GM18867 (cell line): ENCODE measurements around the gene ZMYM3.

ENCODE experiments used
- ATAC-seq: cut with Tn5 transposase; IDR thresholded peaks from one replicate; pipeline ENCODE4 v1.9.1; 2021; ENCODE audit warnings: mild to moderate bottlenecking, moderate library complexity; ENCODE audit not compliant: unreplicated experiment

ZMYM3 gene

DNA sequence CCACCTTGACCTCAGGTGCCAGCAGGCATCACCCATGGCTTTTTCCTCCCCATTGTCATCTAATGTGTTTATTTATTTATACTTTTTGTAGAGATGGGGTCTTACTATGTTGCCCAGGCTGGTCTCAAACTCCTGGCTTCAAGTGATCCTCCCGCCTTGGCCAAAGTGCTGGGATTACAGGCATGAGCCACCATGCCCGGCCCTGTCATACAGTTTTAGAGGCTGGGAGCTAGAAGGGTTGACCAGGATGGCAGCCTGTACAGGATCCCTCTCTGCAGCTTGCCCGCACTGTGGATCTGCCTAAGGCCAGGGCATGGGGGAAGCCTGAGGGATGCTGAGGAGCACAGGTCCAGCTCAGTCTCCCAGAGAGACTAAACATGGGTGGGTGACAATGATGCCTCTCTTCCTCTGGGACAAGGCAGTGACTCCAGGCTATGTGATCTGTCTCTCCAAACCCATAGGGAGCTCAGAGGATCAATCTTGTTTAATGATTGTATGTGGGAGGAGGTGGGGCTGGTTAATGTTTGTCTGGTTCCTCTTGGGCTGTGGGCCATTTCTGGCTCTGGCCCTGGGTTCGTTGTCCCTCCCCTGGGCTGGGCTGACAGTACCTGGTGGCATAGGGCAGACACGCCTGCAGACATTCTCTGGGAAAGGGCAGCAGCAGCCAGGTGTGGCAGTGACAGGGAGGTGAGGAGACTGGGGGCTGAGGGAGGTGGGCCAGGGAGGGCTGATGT, 39.2 kb downstream of the ZMYM3 start:
- ATAC-seq = no peak

DNA sequence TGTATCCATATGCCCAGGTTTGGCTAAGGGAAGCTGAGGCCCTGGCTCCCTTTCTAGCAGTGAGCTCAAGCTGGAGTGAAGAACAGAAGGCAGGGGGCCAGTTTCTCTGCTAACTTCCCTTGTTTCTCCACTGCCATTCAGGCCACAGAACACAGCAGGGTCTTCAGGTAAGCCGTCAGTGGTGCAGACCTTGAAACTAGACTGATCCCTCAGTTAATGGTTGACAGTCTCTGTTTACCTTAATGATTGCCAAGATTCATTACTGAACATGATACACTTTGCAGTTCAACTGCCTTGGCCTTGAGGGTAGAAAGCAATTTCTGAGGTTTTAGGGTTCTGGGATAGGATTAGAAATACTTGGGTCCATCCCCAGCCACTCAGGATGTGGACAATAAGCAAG, 39.8 kb downstream of the ZMYM3 start:
- no peak for ATAC-seq

DNA sequence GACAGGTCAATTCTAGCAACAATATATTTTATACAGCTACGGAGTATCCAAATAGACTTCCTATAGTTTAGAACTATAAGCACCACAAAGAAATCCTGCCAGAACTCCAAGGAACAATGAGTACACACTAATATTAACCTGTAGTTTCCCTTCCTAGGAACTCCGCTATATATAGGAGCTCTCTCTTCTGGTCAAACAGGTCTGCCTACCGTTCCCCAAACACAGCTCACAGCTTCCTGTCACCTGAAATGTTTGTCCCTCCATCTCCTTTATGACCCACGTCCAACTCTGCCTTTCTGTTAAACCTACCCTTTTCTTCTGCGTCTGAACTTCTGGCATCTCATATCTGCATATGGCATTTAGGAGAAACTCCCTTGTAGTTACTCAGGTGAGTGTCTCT, 41.4 kb downstream of the ZMYM3 start:
- no peak for ATAC-seq

DNA sequence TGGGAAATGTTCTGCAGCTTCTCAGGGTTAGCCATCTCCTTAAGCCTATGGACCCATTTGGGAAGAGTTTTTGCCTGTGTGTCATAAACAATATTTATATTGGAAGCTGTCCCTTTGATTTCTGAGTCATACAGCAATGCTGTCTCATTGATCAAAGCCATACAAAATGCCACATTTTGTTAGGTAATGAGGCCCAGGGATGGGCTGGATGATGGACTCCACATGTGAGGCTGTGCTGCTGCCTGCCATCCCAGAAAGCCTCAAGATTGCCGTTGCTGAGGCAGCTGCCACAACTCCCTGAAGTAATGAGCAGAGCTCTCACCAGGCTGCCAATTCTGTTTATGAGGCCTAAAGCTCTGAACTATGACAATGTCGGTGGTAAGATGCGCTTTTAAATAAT, 43.1 kb downstream of the ZMYM3 start:
- no peak for ATAC-seq

DNA sequence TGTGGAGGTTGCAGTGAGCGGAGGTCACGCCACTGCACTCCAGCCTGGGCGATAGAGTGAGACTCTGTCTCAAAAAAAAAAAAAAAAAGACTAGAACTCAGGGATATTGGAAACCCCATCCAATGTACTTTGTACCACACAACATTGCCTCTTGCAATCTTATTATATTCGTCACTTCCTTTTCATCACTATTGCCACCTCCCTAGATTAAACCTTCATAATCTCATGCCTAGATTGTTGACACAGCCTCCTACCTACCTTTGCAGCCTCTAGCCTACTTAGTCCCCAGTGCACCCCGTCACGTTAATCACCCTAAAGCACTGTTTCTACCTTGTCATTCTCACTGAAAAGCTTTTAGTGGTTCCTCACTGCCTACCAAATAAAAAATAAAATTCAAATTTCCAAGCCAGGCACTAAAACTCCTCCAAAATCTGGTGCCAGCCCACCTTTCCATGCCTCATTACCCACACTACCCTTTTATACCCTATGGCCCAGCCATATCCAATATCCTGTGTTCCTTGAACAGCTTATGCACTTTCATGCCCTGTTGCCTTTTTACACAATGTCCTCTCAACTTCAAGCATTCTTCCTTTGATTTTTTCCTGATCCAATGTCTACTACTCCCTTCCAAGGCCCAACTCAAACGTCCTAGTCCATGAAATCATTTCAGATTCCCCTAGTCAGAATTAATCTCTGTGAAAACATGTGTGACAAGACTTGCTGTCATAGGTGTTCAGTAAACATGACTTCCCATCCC, 54.5 kb downstream of the ZMYM3 start:
- no peak for ATAC-seq

DNA sequence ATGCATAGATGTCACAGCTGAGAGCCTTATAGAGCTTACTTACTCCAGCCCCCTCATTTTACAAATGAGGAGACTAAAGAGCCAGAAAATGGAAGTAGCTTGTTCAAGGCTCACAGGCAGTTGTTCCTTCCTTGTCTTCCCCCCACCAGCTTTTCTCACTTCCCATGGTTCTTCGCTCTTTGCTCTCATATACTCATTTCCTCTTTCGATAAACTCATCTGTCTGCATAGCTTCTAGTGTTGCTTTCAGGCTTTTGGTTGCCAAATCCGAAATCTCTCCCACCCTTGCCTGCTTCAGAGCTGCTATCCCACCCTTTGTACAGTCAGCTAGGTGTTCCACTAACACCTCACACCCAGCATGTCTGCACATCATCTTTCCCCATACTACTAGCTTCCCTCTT, 55.9 kb downstream of the ZMYM3 start:
- ATAC-seq = peak; percentile 76

DNA sequence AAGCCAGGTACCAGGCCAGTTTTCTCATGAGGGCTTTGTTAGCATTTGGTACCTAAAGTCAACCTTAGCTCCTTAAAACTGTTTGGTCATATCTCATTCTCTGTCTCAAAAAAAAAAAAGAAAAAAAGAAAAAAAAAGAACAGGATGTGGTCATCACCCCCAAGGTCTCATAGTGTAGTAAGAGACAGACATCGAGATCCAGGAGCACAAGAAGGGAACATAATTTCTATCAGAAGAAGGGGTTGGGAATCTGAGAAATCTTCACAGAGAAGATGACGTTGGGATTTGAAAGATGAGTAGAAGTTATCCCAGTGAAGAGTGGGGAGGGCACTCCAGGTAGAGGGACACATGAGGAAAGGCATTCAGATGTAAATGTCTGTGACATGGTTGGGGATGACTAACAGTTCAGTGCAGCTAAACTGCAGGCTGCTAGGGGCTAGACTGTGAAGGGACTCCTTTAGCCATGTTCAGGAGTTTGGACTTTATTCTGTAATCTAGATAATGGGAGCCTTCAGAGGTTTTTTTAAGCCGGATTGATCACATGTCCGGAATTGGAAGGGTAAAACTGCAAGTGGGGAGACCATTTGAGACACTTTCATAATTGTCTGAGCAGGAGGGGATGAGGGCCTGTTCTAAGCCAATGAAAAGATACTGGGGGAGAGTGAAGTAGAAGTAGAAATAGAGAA, 57.8 kb downstream of the ZMYM3 start:
- peak; percentile 47 for ATAC-seq

DNA sequence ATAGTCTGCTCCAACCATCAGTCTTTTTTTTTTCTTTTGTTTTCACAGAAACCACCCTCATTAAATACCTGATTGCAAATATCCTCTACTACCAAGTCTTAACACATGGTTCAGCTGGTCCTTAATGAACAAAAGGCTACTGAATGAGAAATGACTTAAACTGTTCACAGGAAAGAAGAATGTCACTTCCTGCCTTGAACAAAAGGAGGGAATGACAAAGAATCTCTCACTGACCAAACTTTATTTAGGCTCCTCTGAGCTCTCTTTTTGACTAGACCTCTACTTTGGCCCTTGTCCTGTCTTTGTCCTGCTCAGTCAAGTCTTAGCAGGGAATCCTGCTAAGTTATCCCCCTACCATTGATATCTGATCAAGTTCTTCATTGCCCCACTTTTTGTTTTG, 62.7 kb downstream of the ZMYM3 start:
- no peak for ATAC-seq
